SK-N-SH (cell line): ENCODE results near the gene NMNAT1.

Experiments
- CTCF ChIP-seq: fragments of 200-600 bp; sonication (generic); IDR thresholded peaks from 2 replicates; pipeline ENCODE4 v1.6.1; 2017; ENCODE audit warnings: antibody characterized with exemption, mild to moderate bottlenecking, moderate library complexity
- FOSL2 ChIP-seq: IDR thresholded peaks from 2 replicates; pipeline ENCODE4 v1.4.0; 2012; ENCODE audit warnings: low read depth, mild to moderate bottlenecking, moderate library complexity, borderline replicate concordance
- MAX ChIP-seq: IDR thresholded peaks from 2 replicates; pipeline ENCODE4 v1.4.0; 2012; ENCODE audit warnings: low read depth
- POLR2AphosphoS5 ChIP-seq: IDR thresholded peaks from 2 replicates; pipeline ENCODE4 v1.6.1; 2012; ENCODE audit warnings: low read depth, low read length
- RFX5 ChIP-seq: IDR thresholded peaks from 2 replicates; pipeline ENCODE4 v1.6.1; 2012; ENCODE audit warnings: mild to moderate bottlenecking, improper control_type of control experiment, low read length
- YY1 ChIP-seq: IDR thresholded peaks from 2 replicates; pipeline ENCODE4 v1.4.0; 2012; ENCODE audit warnings: low read depth, mild to moderate bottlenecking

- no peak for TF ChIP-seq CTCF
- no peak for TF ChIP-seq POLR2AphosphoS5
- no peak for TF ChIP-seq FOSL2
- no peak for TF ChIP-seq YY1
- no peak for TF ChIP-seq MAX
- no peak for TF ChIP-seq RFX5
Measured at GRCh38 chr1:9905010-9905409, 38.3 kb upstream of the NMNAT1 start.
